DND-41 (cell line): ENCODE results near the gene DSC1.

Source experiments
- EZH2 ChIP-seq: IDR thresholded peaks from 3 replicates; pipeline ENCODE4 v1.6.1; 2012; ENCODE audit warnings: borderline replicate concordance, low read depth, mild to moderate bottlenecking, moderate library complexity, low read length, inconsistent platforms; ENCODE audit not compliant: severe bottlenecking
- TF ChIP-seq, protein P1 (sequence below): IDR thresholded peaks from 2 replicates; pipeline ENCODE4 v1.5.1; 2012; ENCODE audit warnings: borderline replicate concordance, low read length, moderate library complexity, mild to moderate bottlenecking; ENCODE audit not compliant: poor library complexity, severe bottlenecking; ENCODE audit errors: extremely low read depth

DNA sequence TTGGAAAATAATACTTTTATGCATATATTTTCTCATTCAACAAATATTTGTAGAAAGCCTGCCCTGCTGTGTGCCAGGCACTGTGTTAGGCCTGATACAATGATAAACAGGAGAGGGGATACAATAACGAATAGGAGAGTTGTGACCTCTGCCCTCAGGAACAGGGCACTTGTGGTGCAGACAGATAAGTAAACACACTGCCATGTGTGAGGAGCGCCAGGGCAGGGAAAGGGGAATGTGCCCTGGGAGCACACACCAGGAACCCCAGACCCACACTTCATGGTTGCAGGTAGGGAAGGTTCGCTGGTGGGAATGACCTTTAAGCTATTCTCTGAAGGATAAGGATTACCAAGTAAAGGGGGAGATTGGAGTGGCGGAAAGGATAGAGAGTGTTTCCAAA is 42.2 kb upstream of the DSC1 start:
- TF ChIP-seq, protein P1, sequence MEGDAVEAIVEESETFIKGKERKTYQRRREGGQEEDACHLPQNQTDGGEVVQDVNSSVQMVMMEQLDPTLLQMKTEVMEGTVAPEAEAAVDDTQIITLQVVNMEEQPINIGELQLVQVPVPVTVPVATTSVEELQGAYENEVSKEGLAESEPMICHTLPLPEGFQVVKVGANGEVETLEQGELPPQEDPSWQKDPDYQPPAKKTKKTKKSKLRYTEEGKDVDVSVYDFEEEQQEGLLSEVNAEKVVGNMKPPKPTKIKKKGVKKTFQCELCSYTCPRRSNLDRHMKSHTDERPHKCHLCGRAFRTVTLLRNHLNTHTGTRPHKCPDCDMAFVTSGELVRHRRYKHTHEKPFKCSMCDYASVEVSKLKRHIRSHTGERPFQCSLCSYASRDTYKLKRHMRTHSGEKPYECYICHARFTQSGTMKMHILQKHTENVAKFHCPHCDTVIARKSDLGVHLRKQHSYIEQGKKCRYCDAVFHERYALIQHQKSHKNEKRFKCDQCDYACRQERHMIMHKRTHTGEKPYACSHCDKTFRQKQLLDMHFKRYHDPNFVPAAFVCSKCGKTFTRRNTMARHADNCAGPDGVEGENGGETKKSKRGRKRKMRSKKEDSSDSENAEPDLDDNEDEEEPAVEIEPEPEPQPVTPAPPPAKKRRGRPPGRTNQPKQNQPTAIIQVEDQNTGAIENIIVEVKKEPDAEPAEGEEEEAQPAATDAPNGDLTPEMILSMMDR = no peak
- TF ChIP-seq EZH2 = no peak
